GM19395 (cell line): ENCODE results near the gene CACNG4.

Source experiments
- ATAC-seq: cut with Tn5 transposase; IDR thresholded peaks from one replicate; pipeline ENCODE4 v1.9.1; 2021; ENCODE audit warnings: mild to moderate bottlenecking, moderate library complexity; ENCODE audit not compliant: unreplicated experiment

The CACNG4 gene

GRCh38 chr17:66983414-66984021 lies 19.0 kb downstream of the CACNG4 start:
- no peak for ATAC-seq

GRCh38 chr17:66984730-66985129 lies 20.2 kb downstream of the CACNG4 start:
- no peak for ATAC-seq

- ATAC-seq = no peak
These were observed 21.1 kb downstream of the CACNG4 start for GRCh38 chr17:66985338-66986237.

GRCh38 chr17:66986659-66987058 lies 22.2 kb downstream of the CACNG4 start:
- ATAC-seq = no peak

DNA sequence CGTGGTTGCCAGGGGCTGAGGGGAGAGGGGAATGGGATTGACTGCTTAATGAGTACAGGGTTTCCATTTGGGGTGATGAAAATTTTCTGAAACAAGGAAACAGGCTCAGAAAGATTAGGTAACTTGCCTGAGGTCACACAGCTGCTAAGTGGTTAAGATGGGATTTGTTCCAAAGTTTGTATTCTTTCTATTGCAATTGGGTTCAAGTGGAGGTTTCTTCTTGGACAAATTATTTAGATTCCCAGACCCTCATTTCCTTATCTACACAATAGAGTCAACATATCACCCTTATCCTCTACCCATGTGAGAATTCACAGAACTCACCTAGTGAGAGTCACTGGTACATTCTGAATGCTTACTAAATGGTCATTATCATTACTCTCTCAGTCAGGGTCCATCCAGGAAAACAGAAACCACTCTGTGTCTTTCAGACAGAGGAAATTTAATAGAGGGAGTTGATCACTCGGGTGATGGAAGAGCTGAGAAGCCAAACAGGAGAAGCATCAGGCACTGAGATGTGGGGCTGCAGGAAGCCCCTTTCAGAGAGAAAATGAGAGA lies 22.6 kb downstream of the CACNG4 start:
- ATAC-seq = no peak

- no peak for ATAC-seq
These were observed 23.7 kb downstream of the CACNG4 start for GRCh38 chr17:66988069-66988798.

- no peak for ATAC-seq
These were observed 24.6 kb downstream of the CACNG4 start for GRCh38 chr17:66989076-66989475.

DNA sequence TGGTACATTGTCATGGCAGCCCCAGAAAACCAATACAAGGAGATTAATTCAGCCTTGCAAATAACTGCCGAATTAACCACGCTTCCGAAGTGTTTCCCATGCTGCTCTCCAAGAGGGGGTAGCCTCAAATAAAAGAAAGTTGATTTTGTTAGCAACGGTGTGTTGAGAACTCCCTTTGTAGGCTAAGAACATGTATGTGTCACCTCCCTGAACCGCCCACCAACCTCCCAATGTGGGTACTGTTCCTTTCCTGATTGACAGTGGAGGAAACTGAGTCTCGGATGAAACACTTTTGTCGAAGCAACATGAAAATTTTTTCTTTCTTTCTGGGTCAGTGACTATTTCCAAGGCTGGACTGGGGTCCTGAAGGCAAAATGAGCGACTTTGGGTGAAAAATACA lies 25.1 kb downstream of the CACNG4 start:
- ATAC-seq = no peak

- no peak for ATAC-seq
These were observed 25.5 kb downstream of the CACNG4 start for GRCh38 chr17:66990047-66990446.

GRCh38 chr17:66992911-66993442 lies 28.5 kb downstream of the CACNG4 start:
- ATAC-seq = no peak

- no peak for ATAC-seq
These were observed 29.9 kb downstream of the CACNG4 start for GRCh38 chr17:66994361-66994760.

DNA sequence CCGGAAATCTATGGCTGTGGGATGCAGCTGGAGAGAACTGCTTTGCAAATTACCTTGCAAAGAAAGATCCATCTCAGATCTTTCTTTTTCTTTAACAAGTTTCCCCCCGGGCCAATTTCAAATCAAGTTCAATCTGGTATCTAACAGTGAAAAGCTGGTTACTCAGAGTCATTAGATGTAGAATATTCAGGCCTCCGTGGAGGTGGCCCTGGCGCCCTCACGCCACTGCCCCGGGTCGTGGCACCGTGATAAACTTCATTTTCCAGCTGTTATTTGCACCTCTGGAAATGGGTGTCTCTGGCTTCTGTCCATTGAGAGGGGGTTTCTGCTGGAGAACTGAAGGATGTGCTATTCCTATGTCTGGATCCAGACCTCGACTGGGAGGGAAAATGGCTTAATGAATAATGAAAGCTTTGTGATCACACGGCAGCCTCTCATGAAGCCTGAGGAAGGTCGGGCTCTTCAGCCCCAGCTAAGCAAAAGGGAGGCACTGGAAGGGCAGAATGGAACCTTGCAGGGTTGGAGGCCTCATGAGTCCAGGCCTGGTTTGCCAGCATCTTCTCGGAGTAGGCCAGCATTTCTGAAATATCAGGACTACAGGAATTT lies 30.5 kb downstream of the CACNG4 start:
- ATAC-seq = no peak

DNA sequence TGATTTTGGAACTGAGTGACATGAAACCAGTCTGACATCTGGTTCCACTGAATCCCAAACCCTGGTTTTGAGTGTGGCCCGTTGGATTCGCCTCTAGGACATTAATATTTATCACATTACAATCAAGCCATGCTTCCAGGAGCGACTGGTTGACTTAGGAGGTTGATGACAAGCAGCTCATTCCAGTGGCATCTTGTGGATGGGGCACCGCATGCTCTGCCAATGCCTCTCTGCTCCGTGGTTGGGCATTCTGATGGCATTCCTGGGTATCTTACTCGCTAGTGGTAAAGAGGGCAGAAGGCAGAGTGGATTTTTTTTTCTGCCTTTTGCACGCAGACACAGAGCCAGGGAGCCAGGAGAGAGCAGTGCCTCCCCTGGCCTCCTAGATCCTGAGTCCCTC lies 31.4 kb downstream of the CACNG4 start:
- no peak for ATAC-seq

DNA sequence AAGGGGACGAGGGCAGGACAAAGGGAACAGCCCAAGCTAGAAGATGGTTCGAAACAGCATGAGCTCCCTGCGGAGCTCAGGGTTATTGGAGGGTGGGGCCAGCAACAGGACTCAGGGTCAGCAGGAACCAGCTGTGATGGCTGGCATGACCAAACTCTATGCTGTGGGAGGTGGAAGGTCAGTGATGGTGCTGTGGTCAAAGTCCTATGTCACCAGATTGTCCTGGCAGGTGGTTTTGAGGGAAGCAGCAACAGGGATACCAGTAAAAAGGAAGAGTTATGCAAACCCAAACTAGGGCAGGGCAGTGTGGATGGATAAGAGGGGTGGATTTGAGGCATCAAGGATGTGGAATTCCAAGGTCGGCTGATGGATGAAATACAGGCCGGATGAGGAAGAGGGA lies 32.4 kb downstream of the CACNG4 start:
- ATAC-seq = no peak

- ATAC-seq = no peak
These were observed 38.7 kb downstream of the CACNG4 start for GRCh38 chr17:67003231-67003630.

DNA sequence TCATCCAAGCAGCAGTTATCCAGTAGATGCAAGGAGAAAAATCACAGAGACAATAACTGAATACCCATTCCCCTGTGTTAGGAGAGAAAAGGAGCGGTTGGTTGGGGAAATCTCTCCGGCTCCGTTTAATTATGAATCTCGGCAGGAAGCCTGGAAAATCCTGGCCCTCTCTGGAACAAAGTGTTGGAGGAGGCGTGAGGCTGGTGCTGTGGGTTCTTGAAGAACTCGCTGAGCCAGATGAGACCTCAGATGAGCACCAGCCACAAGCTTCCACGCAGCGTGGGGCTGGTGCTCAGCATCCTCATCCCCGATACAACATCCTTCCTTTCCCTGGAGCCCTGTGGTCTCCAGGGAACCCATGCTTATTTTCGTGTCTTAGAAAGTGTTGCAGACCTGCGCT lies 39.7 kb downstream of the CACNG4 start:
- no peak for ATAC-seq

GRCh38 chr17:67007266-67007665 lies 42.8 kb downstream of the CACNG4 start:
- no peak for ATAC-seq

DNA sequence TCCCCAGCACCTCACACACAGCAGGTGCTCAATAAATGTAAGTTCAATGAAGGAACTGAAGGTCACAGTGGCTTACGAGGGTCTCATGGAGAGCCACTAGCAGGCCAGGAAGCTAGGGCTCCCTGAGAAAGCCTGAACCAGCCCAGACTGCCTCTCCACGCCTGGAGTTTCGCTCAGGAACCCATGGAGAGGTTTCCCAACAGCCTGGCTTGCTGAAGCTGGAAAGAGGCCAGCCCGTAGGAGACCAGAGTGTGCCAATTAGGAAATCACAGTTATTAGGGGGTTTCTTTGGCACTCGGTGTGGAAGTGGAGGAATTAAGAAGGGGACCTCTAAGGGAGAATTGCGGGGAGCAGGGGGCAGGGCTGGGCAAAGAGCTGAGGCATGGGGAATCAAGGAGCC lies 43.6 kb downstream of the CACNG4 start:
- ATAC-seq = no peak

DNA sequence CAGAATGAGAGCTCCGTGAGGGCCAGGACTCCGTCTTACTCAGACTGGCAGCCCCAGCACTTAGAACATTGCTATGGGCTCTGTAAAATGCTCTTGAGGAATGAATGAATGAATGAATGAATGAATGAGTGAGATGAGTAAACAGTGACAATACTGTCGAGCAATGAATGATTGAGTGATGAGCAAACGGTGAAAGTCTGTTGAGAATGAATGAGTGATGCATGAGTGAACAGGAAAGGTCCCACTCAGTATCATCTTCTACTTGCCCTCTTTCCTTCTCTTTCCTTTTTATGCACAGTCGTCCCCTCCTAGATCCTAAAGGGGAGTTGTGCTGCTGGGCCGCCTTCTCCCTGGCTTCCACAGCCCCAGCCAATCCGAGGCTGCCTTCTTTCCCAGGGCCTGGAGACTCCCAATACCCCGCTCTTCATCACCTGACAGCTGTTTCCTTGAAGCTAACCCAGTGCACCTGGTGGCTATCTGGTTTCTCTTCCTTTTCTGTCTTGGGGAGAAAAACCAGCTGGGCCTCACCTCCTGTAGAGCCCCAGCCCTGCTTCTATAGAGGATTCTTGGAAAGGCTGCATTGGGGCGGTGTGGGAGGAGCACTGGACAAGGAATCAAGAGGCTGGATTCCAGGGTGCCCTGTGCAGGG lies 47.1 kb downstream of the CACNG4 start:
- no peak for ATAC-seq

DNA sequence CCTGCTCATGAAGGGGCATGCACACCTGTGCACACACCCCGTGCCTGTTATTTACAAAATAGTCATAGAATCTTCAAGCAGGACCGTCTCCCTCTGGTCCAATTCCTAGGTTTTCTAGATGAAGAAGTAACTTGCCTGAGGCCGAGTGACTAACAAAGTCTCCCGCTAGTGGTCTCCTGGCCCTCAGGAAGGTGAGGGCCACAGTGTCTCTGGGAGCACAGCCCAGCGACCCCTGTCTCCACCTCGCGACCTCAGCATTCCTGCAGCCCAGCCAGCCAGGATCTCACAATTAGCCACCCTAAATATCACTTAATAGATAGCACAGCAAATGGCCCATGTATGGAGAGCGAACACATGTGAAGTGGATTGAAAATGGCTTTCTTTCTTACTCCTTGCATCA lies 49.4 kb downstream of the CACNG4 start:
- no peak for ATAC-seq
